Hypothalamus (tissue), 51 donors: ENCODE measurements around the gene LPCAT3.
"Not testable (repeated sequence)": the region's sequence is repeated elsewhere in the genome, so short reads cannot be mapped to it uniquely, and the experiment has no call there.

Experiments used
- DNase-seq, 51 donors: peaks; one replicate each; lab custom pipeline; 2025; lab: John Stamatoyannopoulos, UW

LPCAT3 gene

GRCh38 chr12:7039403-7039802 is 21.1 kb upstream of the LPCAT3 start:
- DNase-seq, result no peak

GRCh38 chr12:7038591-7038990 is 20.3 kb upstream of the LPCAT3 start:
- no peak for DNase-seq

GRCh38 chr12:7037411-7037810 is 19.1 kb upstream of the LPCAT3 start:
- not testable (repeated sequence) for DNase-seq

GRCh38 chr12:7035463-7035862 is 17.2 kb upstream of the LPCAT3 start:
- no peak for DNase-seq

- DNase-seq, result no peak
These were observed 16.2 kb upstream of the LPCAT3 start for GRCh38 chr12:7034464-7034863.

- no peak for DNase-seq
These were observed 14.7 kb upstream of the LPCAT3 start for GRCh38 chr12:7032990-7033389.

- DNase-seq, result no peak
These were observed 13.0 kb upstream of the LPCAT3 start for GRCh38 chr12:7031306-7031705.

- DNase-seq, result no peak
These were observed 8.6 kb upstream of the LPCAT3 start for GRCh38 chr12:7026854-7027253.

GRCh38 chr12:7023114-7023513 is 4.8 kb upstream of the LPCAT3 start:
- DNase-seq, result no peak

- no peak for DNase-seq
These were observed 3.7 kb upstream of the LPCAT3 start for GRCh38 chr12:7021956-7022355.

GRCh38 chr12:7019043-7019569 is 830 bp upstream of the LPCAT3 start:
- DNase-seq, result no peak

- DNase-seq, result peak in 17 of 51 donors; percentile 26 to 75 (median 57)
These were observed 366 bp downstream of the LPCAT3 start for GRCh38 chr12:7017870-7018349.

- DNase-seq, result no peak
These were observed 1.2 kb downstream of the LPCAT3 start for GRCh38 chr12:7016958-7017571.

- no peak for DNase-seq
These were observed 2.5 kb downstream of the LPCAT3 start for GRCh38 chr12:7015555-7016370.

- DNase-seq, result no peak
These were observed 5.2 kb downstream of the LPCAT3 start for GRCh38 chr12:7013101-7013500.

GRCh38 chr12:7012024-7012607 is 6.2 kb downstream of the LPCAT3 start:
- no peak for DNase-seq

- not testable (repeated sequence) for DNase-seq
These were observed 6.9 kb downstream of the LPCAT3 start for GRCh38 chr12:7011398-7011797.

- no peak for DNase-seq
These were observed 8.8 kb downstream of the LPCAT3 start for GRCh38 chr12:7009512-7009911.

GRCh38 chr12:7008864-7009263 is 9.4 kb downstream of the LPCAT3 start:
- DNase-seq, result no peak

GRCh38 chr12:7006639-7007038 is 11.6 kb downstream of the LPCAT3 start:
- DNase-seq, result no peak

GRCh38 chr12:7005311-7005710 is 13.0 kb downstream of the LPCAT3 start:
- DNase-seq, result no peak

- no peak for DNase-seq
These were observed 13.4 kb downstream of the LPCAT3 start for GRCh38 chr12:7004840-7005239.
